Measurements from ENCODE around the gene MTCH1.
"Not testable (repeated sequence)": the region's sequence is repeated elsewhere in the genome, so short reads cannot be mapped to it uniquely, and the experiment has no call there.

Gene MTCH1

GRCh38 chr6:36990401-36990800 lies 4.4 kb upstream of the MTCH1 start:
- not testable (repeated sequence) for DNase-seq

GRCh38 chr6:36989264-36989663 lies 3.3 kb upstream of the MTCH1 start:
- DNase-seq: no peak

GRCh38 chr6:36986704-36987047 lies 680 bp upstream of the MTCH1 start:
- DNase-seq: no peak

- DNase-seq: no peak
These were observed 584 bp downstream of the MTCH1 start for GRCh38 chr6:36985417-36985807.

- DNase-seq: no peak
These were observed 1.2 kb downstream of the MTCH1 start for GRCh38 chr6:36984581-36985416.

- DNase-seq: no peak
These were observed 2.5 kb downstream of the MTCH1 start for GRCh38 chr6:36983538-36983937.

- DNase-seq: no peak
These were observed 4.9 kb downstream of the MTCH1 start for GRCh38 chr6:36980876-36981619.

GRCh38 chr6:36980129-36980528 lies 5.9 kb downstream of the MTCH1 start:
- DNase-seq: no peak

GRCh38 chr6:36979347-36979742 lies 6.7 kb downstream of the MTCH1 start:
- DNase-seq: no peak

GRCh38 chr6:36978421-36979346 lies 7.3 kb downstream of the MTCH1 start:
- no peak for DNase-seq

- DNase-seq: no peak
These were observed 8.5 kb downstream of the MTCH1 start for GRCh38 chr6:36977470-36977941.

- no peak for DNase-seq
These were observed 9.1 kb downstream of the MTCH1 start for GRCh38 chr6:36976931-36977330.

- DNase-seq: no peak
These were observed 9.5 kb downstream of the MTCH1 start for GRCh38 chr6:36976509-36976908.

- DNase-seq: no peak
These were observed 10.1 kb downstream of the MTCH1 start for GRCh38 chr6:36976007-36976264.

GRCh38 chr6:36975231-36976006 lies 10.6 kb downstream of the MTCH1 start:
- no peak for DNase-seq

GRCh38 chr6:36973647-36974046 lies 12.3 kb downstream of the MTCH1 start:
- DNase-seq: no peak

GRCh38 chr6:36973190-36973589 lies 12.8 kb downstream of the MTCH1 start:
- no peak for DNase-seq

GRCh38 chr6:36971921-36972673 lies 13.9 kb downstream of the MTCH1 start:
- no peak for DNase-seq

GRCh38 chr6:36970892-36971842 lies 14.8 kb downstream of the MTCH1 start:
- no peak for DNase-seq

Data from KG1 (cell line).